K562 (cell line): Measurements from ENCODE around the gene CDC20. TPM values are rescaled to one million over a fixed set of nuclear protein-coding genes. Genes with fewer than 3 reads are reported as not detected.

ENCODE experiments used
- ATAC-seq: fragments of 200-7000 bp; cut with Tn5 transposase; 3 replicates; pipeline ENCODE4 v1.9.1; 2020; ENCODE audit warnings: moderate library complexity
- BruUV-seq: library from RNA; stranded (reverse); fragments of 400-500 nt; replicated peaks from 2 replicates; lab custom pipeline; 2021; lab: Mats Ljungman, UMichigan
- CTCF ChIA-PET: fragments of 300-600 bp; formaldehyde crosslinking; extraction: SDS; loops from one replicate; lab custom pipeline; 2021; ENCODE audit warnings: low intra/inter-chr PET ratio; lab: Yijun Ruan, JAX
- POLR2A ChIA-PET: fragments of 300-600, 350-650 bp; sonication (Branson Sonifier 250); formaldehyde crosslinking; extraction: SDS; loops from one replicate; lab custom pipeline; 2021; ENCODE audit warnings: antibody characterized with exemption, inconsistent platforms; lab: Yijun Ruan, JAX
- DNase-seq, 4 experiments: peaks; one replicate each; pipeline versions ENCODE4 v3.0.0 to v3.0.0-alpha.2; 2011 to 2018; ENCODE audit warnings: low spot score in 3 of 4, mixed read lengths in 3 of 4; ENCODE audit errors: extremely low read depth in 1 of 4
- FAIRE-seq: peaks from 2 replicates; lab custom pipeline; 2011; peaks lifted over from hg19 to GRCh38; lab: Jason Lieb, UNC
- H2AFZ ChIP-seq: 2 replicates; pipeline ENCODE4 v1.6.0; 2011; ENCODE audit warnings: low read depth, low read length, control low read depth, inconsistent platforms
- H3K27ac ChIP-seq: fragments of 200-600 bp; 3 replicates; pipeline ENCODE4 v1.8.0; 2011; ENCODE audit warnings: low read depth, mild to moderate bottlenecking, control low read depth, inconsistent platforms, low read length, moderate library complexity, mixed read lengths; ENCODE audit errors: extremely low read depth
- H3K27me3 ChIP-seq, 2 experiments: fragments of 300-600 bp in 1 of 2; 2 replicates in 1 of 2; 3 replicates in 1 of 2; pipeline versions ENCODE4 v1.6.0 to v1.8.0; 2011; ENCODE audit warnings: inconsistent platforms in 2 of 2, low read length in 2 of 2, mild to moderate bottlenecking in 1 of 2, mixed read lengths in 1 of 2, moderate library complexity in 1 of 2; ENCODE audit not compliant: control insufficient read depth in 2 of 2, insufficient read depth in 2 of 2
- H3K36me3 ChIP-seq: fragments of 300-600 bp; 3 replicates; pipeline ENCODE4 v1.8.0; 2011; ENCODE audit warnings: mild to moderate bottlenecking, low read length, inconsistent platforms; ENCODE audit not compliant: control insufficient read depth, insufficient read depth
- H3K4me1 ChIP-seq, 2 experiments: fragments of 200-600 bp in 1 of 2; replicated peaks in 1 of 2; 2 replicates in 1 of 2; 3 replicates in 1 of 2; pipeline versions ENCODE4 v1.5.1 to v1.8.0; 2011; ENCODE audit warnings: inconsistent platforms in 2 of 2, low read length in 2 of 2, mild to moderate bottlenecking in 1 of 2, mixed read lengths in 1 of 2, moderate library complexity in 1 of 2; ENCODE audit not compliant: control insufficient read depth in 2 of 2, insufficient read depth in 2 of 2
- H3K4me2 ChIP-seq: 2 replicates; pipeline ENCODE4 v1.6.1; 2011; ENCODE audit warnings: low read length, control low read depth, inconsistent platforms, mixed read lengths; ENCODE audit not compliant: insufficient read depth
- H3K4me3 ChIP-seq: fragments of 200-600 bp; sonication (generic), shearing (Covaris generic); 2 replicates; pipeline ENCODE4 v1.5.1; 2016; ENCODE audit warnings: control low read depth, inconsistent platforms
- H3K79me2 ChIP-seq: fragments of 200-600 bp; 3 replicates; pipeline ENCODE4 v1.8.0; 2011; ENCODE audit warnings: low read length, inconsistent platforms; ENCODE audit not compliant: control insufficient read depth, insufficient read depth
- H3K9ac ChIP-seq, 2 experiments: 2 replicates each; pipeline versions ENCODE4 v1.6.0 to v1.6.1; 2011; ENCODE audit warnings: low read depth in 2 of 2, low read length in 2 of 2, control low read depth in 1 of 2, inconsistent platforms in 1 of 2, mild to moderate bottlenecking in 1 of 2, mixed read lengths in 1 of 2; ENCODE audit not compliant: insufficient read depth in 1 of 2
- H3K9me1 ChIP-seq: one replicate; pipeline ENCODE4 v1.6.0; 2011; ENCODE audit warnings: inconsistent platforms, mild to moderate bottlenecking, low read length, moderate library complexity; ENCODE audit not compliant: control insufficient read depth, insufficient read depth
- H3K9me3 ChIP-seq: replicated peaks from 2 replicates; pipeline ENCODE4 v1.5.1; 2011; ENCODE audit warnings: low read depth, low read length, inconsistent platforms; ENCODE audit not compliant: control insufficient read depth, insufficient read depth
- H4K20me1 ChIP-seq: replicated peaks from 2 replicates; pipeline ENCODE4 v1.6.1; 2011; ENCODE audit warnings: low read length, inconsistent platforms, mixed read lengths; ENCODE audit not compliant: control insufficient read depth, insufficient read depth
- CREM ChIP-seq: IDR thresholded peaks from 2 replicates; pipeline ENCODE4 v1.6.1; 2014; ENCODE audit warnings: antibody characterized with exemption, low read depth
- FOXP1 ChIP-seq: sonication (generic); formaldehyde crosslinking; IDR thresholded peaks from 2 replicates; pipeline ENCODE4 v1.8.0; 2022; ENCODE audit warnings: mild to moderate bottlenecking, missing genetic modification reagents
- HNRNPL ChIP-seq: fragments of 200-400 bp; formaldehyde crosslinking; IDR thresholded peaks from 2 replicates; pipeline ENCODE4 v1.6.1; 2017; ENCODE audit warnings: low read depth, mild to moderate bottlenecking, low read length
- NFYB ChIP-seq: IDR thresholded peaks from 2 replicates; pipeline ENCODE4 v1.6.1; 2011; ENCODE audit warnings: mild to moderate bottlenecking, moderate library complexity; ENCODE audit not compliant: insufficient read length; ENCODE audit errors: extremely low read depth
- NR2C2 ChIP-seq, 2 experiments: fragments of 200-800 bp in 1 of 2; sonication (Bioruptor generic) in 1 of 2; sonication (generic) in 1 of 2; formaldehyde crosslinking in 1 of 2; IDR thresholded peaks; 2 replicates each; pipeline versions ENCODE4 v1.6.1 to v1.8.0; 2016 to 2022; ENCODE audit warnings: mild to moderate bottlenecking in 1 of 2, missing compliant biosample characterization in 1 of 2, missing genetic modification characterization in 1 of 2, missing genetic modification reagents in 1 of 2
- RBM17 ChIP-seq: fragments of 200-400 bp; formaldehyde crosslinking; IDR thresholded peaks from 2 replicates; pipeline ENCODE4 v1.6.1; 2017; ENCODE audit warnings: low read depth, mild to moderate bottlenecking, low read length, borderline replicate concordance
- RBM25 ChIP-seq: fragments of 200-400 bp; formaldehyde crosslinking; IDR thresholded peaks from 2 replicates; pipeline ENCODE4 v1.6.1; 2018; ENCODE audit warnings: low read length, low read depth, moderate library complexity; ENCODE audit not compliant: severe bottlenecking
- SAFB2 ChIP-seq: fragments of 200-400 bp; formaldehyde crosslinking; IDR thresholded peaks from 2 replicates; pipeline ENCODE4 v1.6.1; 2018; ENCODE audit warnings: borderline replicate concordance, low read length, low read depth, moderate library complexity; ENCODE audit not compliant: severe bottlenecking
- TAF9B ChIP-seq: fragments of 450-650 bp; IDR thresholded peaks from 2 replicates; pipeline ENCODE4 v1.6.1; 2018; ENCODE audit warnings: mild to moderate bottlenecking; ENCODE audit not compliant: partially characterized antibody
- TOE1 ChIP-seq, 2 experiments: fragments of 450-650 bp in 1 of 2; sonication (generic) in 1 of 2; formaldehyde crosslinking in 1 of 2; IDR thresholded peaks; 2 replicates each; pipeline versions ENCODE4 v1.7.1 to v1.8.0; 2016 to 2022; ENCODE audit warnings: borderline replicate concordance in 2 of 2, mild to moderate bottlenecking in 2 of 2, antibody characterized with exemption in 1 of 2, inconsistent platforms in 1 of 2, low read depth in 1 of 2, missing genetic modification reagents in 1 of 2, moderate library complexity in 1 of 2
- ZBTB17 ChIP-seq: fragments of 450-650 bp; formaldehyde crosslinking; IDR thresholded peaks from 2 replicates; pipeline ENCODE4 v1.4.0; 2020; ENCODE audit warnings: mild to moderate bottlenecking
- ZKSCAN8 ChIP-seq: fragments of 200-800 bp; sonication (Bioruptor generic); IDR thresholded peaks from 2 replicates; pipeline ENCODE4 v1.6.1; 2016; ENCODE audit warnings: missing genetic modification characterization, missing compliant biosample characterization
- WGBS: fragments of 100-300 bp; shearing (Covaris generic); methylation state at CpG from one replicate; pipeline ENCODE4 v1.1.6; 2016; ENCODE audit warnings: low coverage, mixed read lengths; ENCODE audit not compliant: insufficient coverage; ENCODE audit errors: missing lambda C conversion rate; 5-methylcytosine and 5-hydroxymethylcytosine counted together
- in situ Hi-C: fragments of 300-500 bp; cut with MboI; formaldehyde crosslinking; loops from 4 replicates; pipeline ENCODE4 v1.15.0; 2018; ENCODE audit warnings: inconsistent platforms, mixed read lengths
- intact Hi-C: fragments of 100-400 bp; cut with micrococcal nuclease; formaldehyde crosslinking; loops from 2 replicates; pipeline ENCODE4 v1.14.2; 2022
- polyA plus RNA-seq, 8 experiments: library from polyadenylated mRNA; depleted of rRNA in 4 of 8; stranded (reverse) in 5 of 8; unstranded in 3 of 8; fragments of >200 nt; fragmentation: Nextera tagmentation in 2 of 8; fragmentation: Illumina TruSeq in 1 of 8; extraction: Ambion mirVana in 2 of 8; extraction: Trizol in 1 of 8; gene quantifications; 2 replicates each; pipeline versions ENCODE4 v1.2.1 to v1.2.3, GENCODE V29; 2011 to 2014; ENCODE audit warnings: inconsistent platforms in 1 of 8, missing spikeins in 1 of 8
- total RNA-seq, 7 experiments: library from RNA; depleted of rRNA in 6 of 7; stranded (reverse); fragments of >200 nt in 6 of 7; fragmentation: Illumina TruSeq in 2 of 7; extraction: Trizol in 2 of 7; gene quantifications; 2 replicates each; pipeline versions ENCODE4 v1.2.1 to v1.2.3, GENCODE V29; 2011 to 2021; ENCODE audit warnings: low replicate concordance in 1 of 7

CDC20 gene
- total and polyA plus RNA-seq, 9 of the 15 experiments (the other 6 are each of a cell fraction or from before 2014, with no cell fraction given): 45.2 to 224 (median 121) TPM

GRCh38 chr1:43382027-43382779, 23.4 kb downstream of the CDC20 start:
- in situ Hi-C loops (no loop called here), intact Hi-C loops (no loop called here)
- CTCF ChIA-PET: interaction anchor here (0.6 kb wide), 1 partner anchor 100 kb away, joined by 3 read pairs; no protein-coding TSS in a partner anchor
- WGBS: 58% methylated on average over 6 of the region's 6 CpGs
- no peak overlapping the region for H3K4me3 ChIP-seq
- no peak for DNase-seq
- 0 out of 2 replicates have a peak, but pooled peaks cover 8% of the 10 kb centered on the region for H4K20me1 ChIP-seq
- ATAC-seq: peak; percentile 37
- no peak for FAIRE-seq
- peak overlapping the region in 1 of 2 experiments; percentile 31; a peak in 1 of 4 replicates for H3K9ac ChIP-seq
- 0 out of 3 replicates have a peak, but pooled peaks cover under 1% of the 10 kb centered on the region for H3K79me2 ChIP-seq
- H3K4me2 ChIP-seq: no peak overlapping the region
- POLR2A ChIA-PET: interaction anchor here (0.6 to 2.3 kb wide), 10 partner anchors 8 to 273 kb away, joined by 3 to 10 read pairs (median 4); partner anchors contain the start of genes CDC20, MED8 and SZT2
- no peaks in the 10 kb centered on the region for H3K27me3 ChIP-seq
- TF ChIP-seq NFYB: no peak
- no peak for TF ChIP-seq ZKSCAN8
- TF ChIP-seq SAFB2: no peak
- TF ChIP-seq RBM25: no peak
- TF ChIP-seq TOE1 (IDR thresholded peaks at IDR 0.05; ENCODE audit: borderline replicate concordance): no peak
- TF ChIP-seq TOE1 (CRISPR knock-in tag; IDR thresholded peaks at IDR 0.05; ENCODE audit: borderline replicate concordance, low read depth): no peak
- no peak for TF ChIP-seq HNRNPL
- TF ChIP-seq FOXP1 (CRISPR knock-in tag): no peak
- no peak for TF ChIP-seq CREM
- no peak for TF ChIP-seq ZBTB17 (CRISPR knock-in tag)
- no peak for TF ChIP-seq NR2C2 (CRISPR knock-in tag; IDR thresholded peaks at IDR 0.05)
- TF ChIP-seq NR2C2 (tag; IDR thresholded peaks at IDR 0.05): no peak
- no peak for TF ChIP-seq RBM17
- TF ChIP-seq TAF9B: no peak
- peaks cover 56% of the 10 kb centered on the region for H3K36me3 ChIP-seq
- no peaks in the 10 kb centered on the region for H3K9me1 ChIP-seq
- no peak overlapping the region for H2AFZ ChIP-seq
- H3K27ac ChIP-seq: no peak overlapping the region
- no peaks in the 10 kb centered on the region for H3K9me3 ChIP-seq
- BruUV-seq: no TSS peak
- no peaks in the 10 kb centered on the region for H3K4me1 ChIP-seq
